Stimulated activated CD8-positive, alpha-beta memory T cell treated with anti-CD3 and anti-CD28 coated beads, Interleukin-7, amount 100 ng/mL, for 1 hour (primary cell): Measurements from ENCODE around the gene CDC42BPA.
"Not testable (repeated sequence)": the region's sequence is repeated elsewhere in the genome, so short reads cannot be mapped to it uniquely, and the experiment has no call there.

Experiments
- DNase-seq, 2 donors: peaks; one replicate each; pipeline ENCODE4 v3.0.0-alpha.2; 2020; ENCODE audit warnings: low read depth in 2 of 2

The CDC42BPA gene

DNA sequence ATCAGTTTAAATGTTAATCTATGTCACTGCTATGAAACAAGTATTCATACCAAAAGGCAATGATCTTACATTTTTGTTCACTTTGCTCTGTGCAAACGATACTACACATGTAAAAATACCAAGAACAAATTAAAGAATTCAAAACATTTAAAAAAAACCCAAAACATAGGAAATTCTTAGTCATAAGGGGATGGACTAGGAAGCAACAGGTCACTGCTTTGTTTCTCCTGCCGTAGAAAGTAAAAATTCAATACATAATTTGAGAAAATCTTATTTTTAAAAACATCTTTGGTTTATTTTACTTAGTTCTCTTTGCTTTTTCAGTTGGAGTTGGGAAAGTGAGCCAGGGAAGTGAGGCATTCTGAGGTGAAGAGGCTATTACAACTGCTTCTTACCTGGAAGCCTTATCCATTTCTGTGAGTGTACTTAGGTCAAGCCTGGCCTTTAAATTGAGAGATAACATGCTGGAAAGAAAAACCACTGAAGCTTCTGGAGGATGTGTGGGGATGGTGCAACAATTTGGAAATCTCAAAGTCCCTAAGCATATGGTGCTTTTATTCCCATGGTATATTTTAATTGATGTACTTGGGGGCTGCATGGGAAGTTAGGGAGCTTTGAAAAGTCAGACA is 183.5 kb downstream of the CDC42BPA start:
- DNase-seq: no peak

GRCh38 chr1:227132695-227133094 is 185.6 kb downstream of the CDC42BPA start:
- DNase-seq: not testable (repeated sequence)

DNA sequence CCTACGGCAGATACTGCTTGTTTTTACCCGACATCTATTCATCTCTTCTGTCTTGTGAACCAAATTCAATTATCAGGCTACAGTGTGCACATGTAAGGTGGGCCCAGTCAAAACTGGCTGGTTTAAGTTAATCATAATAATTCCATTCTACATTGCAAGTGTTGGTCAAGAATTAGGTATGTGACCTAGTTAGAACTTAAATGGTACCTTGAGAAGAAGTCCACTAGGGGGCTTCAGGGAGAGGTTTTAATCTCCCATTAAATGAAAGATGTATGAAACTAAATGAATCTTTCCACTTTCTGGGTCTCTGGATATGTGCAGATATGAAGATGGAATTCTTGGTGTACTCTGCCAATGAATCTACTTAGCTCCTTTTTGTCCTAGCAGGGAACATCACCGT is 187.1 kb downstream of the CDC42BPA start:
- no peak for DNase-seq

DNA sequence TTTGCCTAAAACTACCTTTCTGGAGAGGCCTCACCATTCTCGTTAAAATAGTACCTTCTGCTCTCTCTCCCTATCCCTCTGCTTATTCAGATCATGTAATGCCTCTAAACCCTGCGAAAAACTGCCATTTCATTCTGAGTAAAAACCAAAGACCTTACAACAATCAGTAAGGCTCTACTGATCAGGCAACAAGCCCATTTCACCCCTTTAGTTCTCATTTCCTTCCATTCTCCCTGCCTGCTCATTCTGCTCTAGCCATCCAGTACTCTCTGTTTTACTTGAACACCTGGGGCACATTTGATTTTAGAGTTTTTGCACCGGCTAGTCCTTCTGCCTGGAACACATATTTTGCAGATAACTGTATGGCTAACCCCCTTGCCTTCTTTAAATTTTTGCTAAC is 190.4 kb downstream of the CDC42BPA start:
- DNase-seq: no peak

- no peak for DNase-seq
Measured at GRCh38 chr1:227125929-227126545, 192.3 kb downstream of the CDC42BPA start.

DNA sequence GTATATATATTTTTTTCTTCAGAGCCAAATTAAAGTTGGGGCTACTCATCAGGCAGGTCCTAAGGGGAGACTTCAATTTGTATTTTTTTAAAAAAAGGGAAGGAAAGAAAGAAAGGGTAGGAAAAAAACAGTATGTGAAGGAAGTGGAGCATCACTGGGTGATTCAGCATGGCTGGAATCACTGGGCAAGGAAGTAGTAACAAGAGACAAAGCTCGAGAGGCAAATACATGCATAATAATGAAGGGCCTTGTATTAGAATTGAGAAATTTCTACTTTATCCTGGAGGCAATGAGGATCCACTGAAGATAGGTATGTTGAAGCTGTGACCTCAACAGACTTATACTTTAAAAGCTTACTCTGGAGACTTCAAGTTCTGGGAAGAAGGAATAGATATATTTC is 193.8 kb downstream of the CDC42BPA start:
- no peak for DNase-seq

GRCh38 chr1:227120826-227121225 is 197.5 kb downstream of the CDC42BPA start:
- DNase-seq: no peak

DNA sequence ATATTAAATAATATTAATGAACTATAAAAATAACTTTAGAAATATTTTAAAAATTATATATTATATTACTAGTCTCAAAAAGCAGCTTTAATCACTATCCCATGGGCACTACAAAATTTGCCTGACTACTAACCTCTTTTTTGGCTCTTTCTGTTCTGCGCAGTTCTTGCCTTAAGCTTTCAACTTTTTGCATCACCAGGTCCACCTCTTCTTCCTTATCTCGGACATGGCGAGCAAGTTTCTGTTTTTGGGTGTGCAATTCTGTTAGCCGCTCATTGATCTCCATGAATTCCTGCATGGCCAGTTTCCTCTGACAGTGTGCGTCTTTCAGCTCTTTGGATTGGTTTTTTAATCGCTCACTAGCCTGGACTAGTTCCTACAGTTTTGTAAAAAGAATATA is 205.8 kb downstream of the CDC42BPA start:
- DNase-seq: no peak

GRCh38 chr1:227111782-227112181 is 206.5 kb downstream of the CDC42BPA start:
- DNase-seq: no peak

DNA sequence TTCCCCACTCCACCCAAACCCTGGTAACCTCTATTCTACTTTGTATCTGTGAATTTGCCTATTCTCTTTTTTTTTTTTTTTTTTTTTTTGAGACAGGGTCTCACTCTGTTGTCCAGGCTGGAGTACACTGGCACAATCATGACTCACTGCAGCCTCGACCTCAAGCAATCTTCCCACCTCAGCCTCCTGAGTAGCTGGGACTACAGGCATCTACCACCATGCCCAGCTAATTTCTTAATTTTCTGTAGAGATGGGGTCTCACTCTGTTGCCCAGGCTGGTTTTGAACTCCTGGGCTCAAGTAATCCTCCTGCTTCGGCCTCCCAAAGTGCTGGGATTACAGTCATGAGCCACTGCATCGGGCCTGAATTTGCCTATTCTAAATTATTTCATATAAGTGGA is 213.0 kb downstream of the CDC42BPA start:
- DNase-seq: not testable (repeated sequence)

DNA sequence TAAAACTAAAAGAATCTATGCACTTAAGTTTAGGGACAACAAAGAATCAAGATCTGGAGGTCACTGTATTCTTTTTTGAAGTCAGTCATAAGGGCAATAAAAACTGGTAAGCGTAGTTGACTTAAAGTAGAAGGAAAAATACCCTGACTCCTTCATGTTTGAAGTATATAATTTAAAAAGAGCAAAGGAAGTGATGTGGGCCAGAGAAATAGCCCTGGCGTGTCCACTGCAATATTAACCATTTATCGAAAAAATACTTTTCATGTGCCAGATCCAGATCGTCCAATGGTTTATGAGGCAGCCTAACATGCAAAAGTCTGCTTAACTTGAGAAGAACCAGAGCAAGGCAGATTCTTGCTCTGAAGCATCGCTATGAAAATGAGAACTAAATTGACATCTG is 216.2 kb downstream of the CDC42BPA start:
- no peak for DNase-seq

- no peak for DNase-seq
Measured at GRCh38 chr1:227094249-227094966, 223.9 kb downstream of the CDC42BPA start.

DNA sequence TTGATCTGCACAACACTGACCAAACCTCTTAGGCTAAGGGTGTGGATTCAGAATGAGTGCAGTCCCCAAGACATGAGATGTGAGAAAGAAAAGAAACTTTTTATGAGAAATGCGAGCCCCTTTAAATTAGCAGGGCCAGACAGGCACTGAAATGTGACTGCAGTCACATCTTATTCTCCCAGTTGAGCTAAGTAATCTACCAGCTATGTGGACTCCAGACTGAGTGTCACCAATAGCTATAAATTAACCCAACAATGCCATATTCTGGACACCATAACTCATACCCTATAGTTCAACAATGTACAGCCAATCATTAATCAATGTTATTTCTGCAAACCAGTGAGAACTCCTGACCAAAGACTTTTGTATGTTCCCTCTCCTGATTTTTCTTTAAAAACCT is 225.0 kb downstream of the CDC42BPA start:
- DNase-seq: no peak

DNA sequence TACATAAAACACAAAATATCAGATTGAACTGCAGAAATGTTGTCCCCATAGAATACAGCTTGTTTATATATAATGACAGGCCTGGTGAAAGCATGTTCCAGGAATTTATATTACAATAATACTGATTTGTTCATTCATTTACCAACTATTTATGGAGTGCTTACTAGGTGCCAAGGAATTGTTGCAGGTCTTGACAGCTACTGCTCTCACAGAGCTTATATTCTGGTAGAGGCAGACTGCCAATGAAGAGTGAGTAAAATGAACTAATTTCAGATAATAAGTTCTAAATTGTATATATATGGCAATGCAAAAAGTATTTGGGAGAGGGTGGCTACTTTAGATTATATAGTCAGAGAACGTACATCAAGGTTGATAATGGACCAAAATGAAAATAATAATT is 226.2 kb downstream of the CDC42BPA start:
- DNase-seq: no peak

DNA sequence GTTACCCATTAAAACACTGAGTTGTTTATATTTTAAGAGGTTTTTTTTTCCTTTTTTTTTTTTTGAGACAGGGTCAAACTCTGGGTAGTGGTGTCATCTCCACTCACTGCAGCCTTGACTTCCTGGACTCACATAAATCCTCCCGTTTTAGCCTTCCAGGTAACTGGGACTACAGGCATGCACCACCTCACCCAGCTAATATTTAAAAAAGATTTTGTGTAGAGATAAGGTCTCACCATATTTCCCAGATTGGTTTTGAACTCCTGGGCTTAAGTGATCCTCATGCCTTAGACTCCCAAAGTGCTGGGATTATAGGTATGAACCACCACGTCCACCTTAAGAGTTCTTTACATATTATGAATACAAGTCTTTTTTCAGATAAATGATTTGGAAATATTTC is 231.7 kb downstream of the CDC42BPA start:
- DNase-seq: no peak

GRCh38 chr1:227082999-227083746 is 235.1 kb downstream of the CDC42BPA start:
- DNase-seq: no peak

DNA sequence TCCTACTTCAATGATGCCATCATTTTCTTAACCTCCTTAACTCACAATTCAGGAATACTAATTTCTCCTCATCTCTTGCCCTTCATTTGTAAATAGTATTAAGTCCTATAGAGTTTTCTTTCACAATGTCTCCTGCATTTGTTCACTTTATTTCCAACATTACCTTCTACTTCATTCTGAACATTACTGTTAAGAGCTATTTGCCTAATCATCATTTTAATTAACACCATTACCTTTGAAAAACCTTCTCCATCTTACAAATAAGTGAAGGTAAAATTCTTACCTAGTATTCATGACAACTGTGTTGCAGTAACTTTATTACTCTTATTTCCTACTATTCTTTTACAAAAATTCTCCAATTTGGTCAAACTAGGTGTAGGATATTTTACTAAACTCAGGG is 240.5 kb downstream of the CDC42BPA start:
- no peak for DNase-seq

DNA sequence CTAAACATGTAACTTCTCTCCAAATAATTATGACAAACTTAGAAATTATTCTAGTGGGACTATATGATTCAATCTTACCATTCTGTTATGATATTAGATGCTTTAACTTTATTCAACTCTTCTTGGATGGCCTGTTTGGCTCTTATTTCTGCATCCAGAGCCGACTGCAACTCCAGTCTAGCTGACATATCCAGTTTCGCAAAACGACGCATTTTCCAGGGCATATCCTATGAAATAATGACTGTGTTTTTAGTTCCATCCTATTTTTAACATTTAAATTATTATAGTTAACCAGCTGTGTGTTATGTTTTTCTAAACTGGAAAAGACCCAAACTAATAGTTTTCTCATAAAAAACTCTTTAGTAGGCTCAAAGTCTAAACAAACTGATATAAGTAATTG is 244.5 kb downstream of the CDC42BPA start:
- DNase-seq: no peak

DNA sequence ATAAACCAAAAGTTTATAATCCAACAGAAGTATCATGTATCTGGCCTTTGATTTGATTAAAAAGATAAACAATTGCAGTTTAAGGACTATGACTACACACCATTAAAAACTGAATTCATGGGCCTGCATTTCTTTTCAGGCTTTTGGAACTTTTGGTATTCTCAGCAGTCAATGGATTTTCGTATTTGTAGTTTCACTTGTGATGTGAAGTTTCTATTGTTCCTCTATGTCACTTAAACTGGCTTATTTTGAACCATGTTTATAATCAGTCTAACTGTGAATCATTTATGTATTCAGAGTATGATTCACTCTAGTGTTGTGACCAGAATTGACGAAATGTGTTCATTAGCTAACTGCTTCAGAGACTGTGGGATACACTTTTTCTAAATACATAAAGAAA is 245.3 kb downstream of the CDC42BPA start:
- DNase-seq: no peak

GRCh38 chr1:227071895-227072587 is 246.3 kb downstream of the CDC42BPA start:
- no peak for DNase-seq

DNA sequence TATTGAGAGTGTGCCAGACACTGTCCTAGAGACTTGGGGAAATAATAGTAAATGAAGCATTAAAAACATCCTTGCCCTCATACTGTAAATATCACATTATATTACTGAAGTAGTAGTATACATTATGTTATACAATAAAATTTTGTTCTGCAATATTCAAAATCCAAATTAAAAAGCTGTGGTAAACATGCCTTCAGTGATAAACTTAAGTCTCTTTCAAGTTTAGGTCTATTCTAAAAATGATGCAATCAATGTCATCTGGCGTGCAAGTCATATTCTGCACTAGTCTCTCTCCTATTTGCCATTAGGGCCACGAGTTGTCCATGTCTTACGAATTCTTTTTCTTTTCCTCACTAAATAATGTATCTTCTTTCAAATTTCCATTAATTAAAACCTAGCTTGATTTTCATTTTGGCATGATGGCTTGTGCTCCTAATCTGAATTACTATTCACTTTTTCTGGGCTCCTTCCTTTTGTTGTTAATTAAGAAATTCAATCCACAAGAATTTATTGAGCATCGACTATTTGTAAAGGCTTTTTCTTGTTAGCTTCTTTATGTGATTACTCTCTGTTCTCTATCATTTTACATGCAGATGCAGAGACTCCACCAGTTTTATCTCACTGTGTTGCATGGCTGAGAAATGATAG is 247.5 kb downstream of the CDC42BPA start:
- no peak for DNase-seq
